Fibroblast of skin of back (primary cell): ENCODE results near the gene MRPS7.

Experiments
- DNase-seq: peaks from one replicate; pipeline ENCODE4 v3.0.0-alpha.2; 2013

The MRPS7 gene

GRCh38 chr17:75313941-75314551 lies 52.4 kb downstream of the MRPS7 start:
- no peak for DNase-seq

GRCh38 chr17:75315541-75316243 lies 54.0 kb downstream of the MRPS7 start:
- DNase-seq, result no peak
